Activated T-cell treated with anti-CD3 and anti-CD28 coated beads, Interleukin-2, amount 50 U/mL, for 1 hour (primary cell): Measurements from ENCODE around the gene BMPR1B.
"Not testable (repeated sequence)": the region's sequence is repeated elsewhere in the genome, so short reads cannot be mapped to it uniquely, and the experiment has no call there.

Experiments used
- DNase-seq: peaks from one replicate; pipeline ENCODE4 v3.0.0-alpha.2; 2020

Gene BMPR1B

DNA sequence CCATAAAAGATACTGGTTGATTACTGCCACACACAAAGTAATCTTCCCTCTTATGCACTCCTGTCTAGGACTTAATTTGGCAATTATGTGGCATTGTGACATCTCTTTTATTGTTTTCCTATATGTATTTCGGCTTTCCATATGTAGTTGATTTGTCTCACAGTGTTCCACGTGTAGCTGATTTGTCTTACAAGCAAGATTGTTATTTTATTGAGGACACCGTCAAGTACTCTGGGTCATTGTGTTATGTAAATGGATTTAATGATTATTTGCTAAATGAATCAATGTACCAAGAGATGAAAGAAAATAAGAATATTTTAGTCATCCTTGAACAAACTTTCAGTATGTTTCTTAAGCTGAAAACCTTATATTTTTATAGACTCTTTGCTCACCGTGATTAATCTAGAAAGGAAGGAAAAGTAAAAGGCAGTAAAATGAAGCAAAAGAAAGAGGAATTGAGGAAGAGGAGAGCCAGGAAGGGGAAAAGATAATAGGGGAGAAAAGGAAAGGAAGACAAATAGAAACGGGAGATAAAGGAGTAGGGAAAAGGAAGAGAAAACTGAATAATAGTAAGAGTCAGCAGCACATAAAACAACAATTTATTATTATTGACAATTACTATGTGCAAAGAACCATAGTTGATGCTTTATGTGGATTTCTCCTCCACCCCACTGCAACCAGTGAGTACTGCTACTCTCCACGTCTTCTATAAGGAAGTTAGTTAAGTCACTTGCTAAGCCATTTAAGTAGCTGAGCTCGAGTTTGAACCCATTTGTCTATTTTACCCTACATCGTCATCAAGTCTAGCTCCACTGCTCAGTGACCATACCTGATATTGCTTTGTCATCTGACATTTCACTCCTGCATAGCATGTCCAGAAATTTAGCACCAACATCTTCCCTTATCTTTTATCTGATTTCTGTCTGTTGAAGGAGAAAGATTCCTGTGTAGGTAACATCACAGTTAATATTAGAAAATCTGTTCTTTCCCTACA, 336.5 kb downstream of the BMPR1B start:
- no peak for DNase-seq

DNA sequence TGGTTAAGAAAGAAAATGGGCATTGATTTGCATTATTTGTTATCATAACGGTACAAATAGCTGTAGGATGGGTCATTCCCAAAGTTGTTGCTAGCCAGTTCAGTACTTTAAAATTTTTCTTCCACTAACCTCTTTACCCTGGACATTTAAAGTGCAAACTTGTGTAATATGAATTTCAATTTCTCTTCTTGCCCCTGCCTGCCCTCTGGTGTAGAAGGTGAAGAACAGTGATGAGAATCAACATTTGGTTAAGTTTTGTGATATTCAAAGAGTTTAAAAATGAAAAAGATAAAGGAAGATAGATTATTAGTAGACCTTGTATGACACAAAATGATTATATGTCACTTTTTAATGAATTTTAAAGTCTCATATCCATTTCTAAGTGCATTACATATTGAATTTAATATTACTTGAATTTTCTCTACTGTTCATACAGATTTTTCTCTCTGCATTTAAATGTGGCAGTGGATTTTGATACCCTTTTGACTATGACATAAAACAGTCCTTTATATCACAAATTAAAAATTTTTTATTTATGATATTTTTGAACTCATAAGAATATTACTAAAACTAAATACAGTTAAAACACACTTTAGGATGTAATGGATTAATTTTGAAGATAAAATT, 337.7 kb downstream of the BMPR1B start:
- no peak for DNase-seq

DNA sequence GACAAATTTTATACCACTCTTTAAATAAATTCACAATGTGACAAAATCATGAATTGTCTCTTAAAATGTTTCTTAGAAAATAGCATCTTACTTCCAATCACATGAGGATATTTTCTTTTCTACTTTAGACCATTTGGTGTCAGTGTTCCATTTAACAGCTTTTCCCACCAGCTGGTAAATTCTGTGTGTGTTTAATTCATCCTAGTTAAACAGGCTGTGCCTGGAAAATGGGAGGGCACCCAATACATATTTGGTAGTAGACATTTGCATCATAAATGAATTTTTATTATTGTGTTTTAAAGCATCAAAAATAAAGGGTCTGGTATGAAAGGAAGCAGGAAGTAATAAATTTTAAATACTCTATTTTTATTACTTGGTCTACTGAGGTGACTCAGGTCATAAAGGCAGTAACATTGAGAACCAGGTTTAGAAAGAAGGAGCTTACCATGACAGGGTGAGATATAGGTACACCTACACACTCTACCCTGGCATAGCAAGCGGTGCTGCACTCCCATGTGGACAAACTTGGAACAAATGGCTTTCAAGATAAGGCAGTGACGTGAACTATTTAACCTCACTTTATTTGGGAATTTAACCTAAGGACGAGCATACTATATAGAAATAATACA, 344.5 kb downstream of the BMPR1B start:
- DNase-seq: no peak

DNA sequence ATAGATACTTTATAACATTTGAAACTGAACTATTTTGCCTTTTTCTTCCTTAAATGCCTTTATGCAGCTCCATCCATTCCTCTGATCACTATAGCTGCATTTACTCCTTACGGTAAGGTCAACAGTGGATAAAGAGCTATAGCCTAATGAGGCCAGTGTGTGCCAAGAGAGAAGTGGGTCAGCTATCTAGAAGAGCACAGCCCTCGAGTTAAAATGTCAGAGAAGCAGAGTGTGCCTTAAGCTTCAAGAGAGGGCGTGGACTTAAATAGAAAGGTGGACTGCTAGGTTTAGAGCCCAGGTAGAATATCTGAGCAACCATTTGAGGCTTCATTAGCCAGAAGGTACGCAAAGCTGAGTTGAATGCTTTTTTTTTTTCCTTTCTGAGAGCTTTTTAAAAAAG, 347.4 kb downstream of the BMPR1B start:
- DNase-seq: no peak

DNA sequence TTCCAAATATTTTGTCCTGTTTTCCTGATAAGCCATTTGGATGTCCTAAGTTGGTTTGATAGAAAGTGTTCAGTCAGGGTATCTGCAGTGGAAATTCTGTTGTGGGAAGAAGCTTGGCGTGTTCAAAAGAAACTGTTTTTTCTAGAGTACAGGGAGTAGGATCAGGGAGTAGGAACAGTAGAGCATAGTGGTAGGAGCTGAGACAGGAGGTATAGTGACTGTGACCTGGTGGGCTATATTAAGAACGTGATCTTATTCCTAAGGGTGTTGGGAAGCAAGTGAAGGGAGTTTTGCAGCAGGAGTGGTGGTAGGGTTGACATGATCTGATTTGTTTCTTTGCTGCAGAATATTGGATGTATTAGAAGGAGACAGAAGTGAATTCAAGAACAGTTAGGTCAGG, 348.2 kb downstream of the BMPR1B start:
- no peak for DNase-seq

DNA sequence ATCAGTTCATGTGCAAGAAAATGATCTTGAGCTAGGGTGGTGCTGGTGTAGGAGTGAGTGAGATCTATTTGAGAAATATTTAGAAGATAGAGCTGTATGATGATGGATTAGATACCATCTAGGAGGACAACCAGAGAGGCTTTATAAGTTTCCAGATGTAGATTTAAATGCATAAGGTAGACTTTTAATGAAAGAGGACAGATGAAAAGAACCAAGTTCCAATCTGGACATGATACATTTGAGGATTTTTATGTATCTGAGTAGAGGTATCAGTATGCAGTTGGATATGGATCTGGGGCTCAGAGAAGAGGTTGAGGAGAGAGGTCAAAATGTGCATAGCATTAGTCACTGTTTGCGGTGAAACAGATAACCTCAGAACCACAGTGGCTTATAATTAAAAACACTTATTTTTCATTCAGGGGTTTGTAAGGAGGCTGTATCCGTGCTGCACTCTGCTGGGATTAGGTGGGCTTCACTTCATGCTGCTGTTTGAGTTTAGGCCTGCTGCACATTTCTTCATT, 348.7 kb downstream of the BMPR1B start:
- DNase-seq: no peak

DNA sequence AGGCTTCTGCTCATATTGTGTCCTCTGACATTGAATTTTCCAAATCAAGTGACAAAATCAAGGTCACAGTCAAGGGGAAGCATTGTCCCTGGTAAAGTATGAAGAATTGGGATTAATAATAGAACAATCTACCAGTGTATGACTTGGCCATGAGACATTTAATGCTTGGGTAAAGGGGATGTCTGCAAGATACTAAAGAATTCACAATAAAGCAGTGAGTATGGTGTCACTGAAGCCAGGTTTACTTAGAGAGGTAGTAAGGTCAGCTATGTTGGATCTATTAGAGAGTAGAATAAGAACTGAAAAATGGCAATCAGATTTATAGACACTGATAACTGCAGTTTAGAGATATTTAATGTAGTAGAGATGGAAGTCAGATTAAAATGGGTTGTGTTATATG, 349.2 kb downstream of the BMPR1B start:
- no peak for DNase-seq

DNA sequence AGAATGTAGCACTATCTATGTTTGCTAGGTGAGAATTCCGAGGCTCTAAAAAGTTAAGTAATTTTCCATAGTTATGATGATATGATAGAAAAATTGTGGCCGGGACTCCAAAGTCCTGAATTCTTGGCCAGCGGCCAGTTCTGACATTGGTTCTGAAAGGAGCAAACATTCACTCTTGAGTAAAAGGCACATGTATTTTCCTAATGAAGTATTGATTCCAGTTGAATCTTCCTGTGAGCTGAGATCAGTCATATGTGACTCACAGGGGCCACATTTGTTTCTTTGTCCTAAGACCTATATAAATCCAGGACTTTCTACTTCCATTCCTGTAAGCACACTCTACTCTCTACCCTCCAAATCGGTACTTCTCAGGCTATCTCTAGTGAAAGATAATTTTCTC, 349.9 kb downstream of the BMPR1B start:
- no peak for DNase-seq

DNA sequence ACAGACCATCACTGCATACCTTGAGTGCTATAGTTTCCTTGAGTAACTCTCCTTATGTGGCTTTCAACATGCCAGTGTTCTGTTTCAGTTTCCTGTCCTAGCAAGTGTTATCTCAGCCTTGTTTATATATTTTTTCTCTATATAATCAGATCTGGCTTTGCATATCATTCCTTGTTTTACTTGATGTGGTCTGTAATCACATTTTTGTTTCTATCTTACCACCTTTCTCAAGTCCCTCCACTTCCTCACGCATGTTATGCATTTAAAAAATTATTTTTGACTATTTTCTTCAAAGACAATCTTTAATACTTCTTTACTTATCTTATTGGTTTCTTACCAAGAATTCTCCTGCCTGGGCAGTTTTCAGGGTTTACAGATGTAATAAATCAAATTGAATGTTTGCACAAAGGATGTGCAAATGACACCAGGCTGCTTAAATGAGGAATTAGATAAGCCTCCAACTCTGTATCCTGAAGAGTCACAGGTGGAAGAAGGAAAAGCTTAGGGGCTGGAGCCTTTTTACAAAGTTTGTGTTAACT, 351.2 kb downstream of the BMPR1B start:
- no peak for DNase-seq

DNA sequence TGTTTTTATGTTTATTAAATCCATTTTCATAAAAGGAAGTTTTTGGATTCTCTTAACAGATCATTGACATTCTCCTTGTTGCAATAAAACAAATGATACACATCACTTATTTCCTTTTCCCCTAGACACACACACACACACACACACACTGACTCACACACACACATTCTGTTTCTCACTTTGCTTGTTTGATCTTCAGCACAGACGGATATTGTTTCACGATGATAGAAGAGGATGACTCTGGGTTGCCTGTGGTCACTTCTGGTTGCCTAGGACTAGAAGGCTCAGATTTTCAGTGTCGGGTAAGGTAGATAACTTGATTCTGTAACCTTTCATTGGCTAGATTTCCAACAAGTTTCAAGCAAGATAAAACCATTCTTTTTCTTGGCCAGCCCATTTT, 356.8 kb downstream of the BMPR1B start:
- DNase-seq: no peak

DNA sequence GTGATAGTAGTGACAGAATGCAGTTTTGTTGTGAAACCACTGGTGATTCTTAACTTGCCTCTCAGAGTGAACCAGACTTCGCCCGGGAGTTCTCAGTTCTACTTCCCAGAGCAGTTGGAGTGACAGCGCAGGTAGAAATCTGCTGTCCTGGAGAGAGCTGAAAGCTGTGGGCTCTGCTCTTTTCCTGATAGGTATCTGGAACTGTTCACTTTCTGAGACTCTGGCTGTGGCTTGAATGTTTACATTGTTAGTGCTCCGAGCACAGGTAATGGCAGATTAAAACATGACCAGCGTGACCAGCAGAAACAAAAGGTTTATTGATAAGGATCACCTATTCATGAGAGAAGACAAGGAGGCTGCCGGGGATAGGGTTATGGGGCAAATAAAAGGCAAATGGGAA, 360.7 kb downstream of the BMPR1B start:
- DNase-seq: no peak

DNA sequence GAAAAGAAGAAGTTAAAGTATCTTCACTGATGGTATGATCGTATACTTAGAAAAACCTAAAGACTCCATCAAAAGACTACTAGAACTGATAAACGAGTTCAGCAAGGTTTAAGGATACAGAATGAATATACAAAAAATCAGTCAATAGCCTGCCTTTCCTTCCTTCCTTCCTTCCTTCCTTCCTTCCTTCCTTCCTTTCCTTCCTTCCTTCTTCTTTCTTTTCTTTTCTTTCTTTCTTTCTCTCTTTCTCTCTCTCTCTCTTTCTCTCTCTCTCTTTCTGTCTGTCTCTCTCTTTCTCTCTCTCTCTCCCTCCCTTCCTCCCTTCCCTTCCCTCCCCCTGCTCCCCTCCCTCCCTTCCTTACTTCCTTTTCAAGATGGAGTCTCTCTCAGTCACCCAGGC, 362.7 kb downstream of the BMPR1B start:
- no peak for DNase-seq

DNA sequence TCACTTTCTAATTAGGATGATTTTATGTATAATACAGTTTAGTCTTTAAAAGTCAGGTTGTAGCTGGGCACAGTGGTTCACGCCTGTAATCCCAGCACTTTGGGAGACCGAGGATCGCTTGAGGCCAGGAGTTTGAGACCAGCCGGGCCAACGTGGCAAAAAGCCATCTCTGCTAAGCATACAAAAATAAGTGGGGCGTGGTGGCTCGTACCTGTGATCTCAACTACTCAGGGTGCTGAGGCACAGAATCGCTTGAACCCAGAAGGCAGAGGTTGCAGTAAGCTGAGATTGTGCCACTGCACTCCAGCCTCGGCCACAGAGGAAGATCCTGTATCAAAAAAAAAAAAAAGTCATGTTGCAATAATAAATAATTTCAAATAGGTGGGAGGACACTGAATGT, 364.2 kb downstream of the BMPR1B start:
- no peak for DNase-seq

DNA sequence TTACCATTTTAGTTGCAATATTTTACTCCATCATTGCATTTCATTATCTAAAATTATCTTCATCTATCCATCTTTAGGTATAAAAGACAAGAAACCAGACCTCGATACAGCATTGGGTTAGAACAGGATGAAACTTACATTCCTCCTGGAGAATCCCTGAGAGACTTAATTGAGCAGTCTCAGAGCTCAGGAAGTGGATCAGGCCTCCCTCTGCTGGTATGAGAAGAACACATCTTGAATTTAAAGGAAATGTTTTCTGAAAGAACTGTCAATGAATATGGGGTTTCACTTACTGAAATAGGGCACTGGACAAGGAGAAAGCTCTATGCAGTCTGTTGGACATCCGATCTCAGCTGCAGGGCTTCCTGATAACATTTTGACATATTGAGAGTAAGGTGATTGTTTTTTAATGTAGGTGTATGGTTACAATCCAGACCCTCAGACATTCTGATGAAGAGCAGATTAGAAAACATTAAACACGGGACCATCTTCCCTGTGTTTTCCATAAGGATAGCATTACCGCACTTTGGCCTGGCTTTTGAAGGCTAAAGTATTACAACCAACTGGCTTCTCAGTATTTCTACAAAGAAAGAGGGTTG, 367.2 kb downstream of the BMPR1B start:
- no peak for DNase-seq

DNA sequence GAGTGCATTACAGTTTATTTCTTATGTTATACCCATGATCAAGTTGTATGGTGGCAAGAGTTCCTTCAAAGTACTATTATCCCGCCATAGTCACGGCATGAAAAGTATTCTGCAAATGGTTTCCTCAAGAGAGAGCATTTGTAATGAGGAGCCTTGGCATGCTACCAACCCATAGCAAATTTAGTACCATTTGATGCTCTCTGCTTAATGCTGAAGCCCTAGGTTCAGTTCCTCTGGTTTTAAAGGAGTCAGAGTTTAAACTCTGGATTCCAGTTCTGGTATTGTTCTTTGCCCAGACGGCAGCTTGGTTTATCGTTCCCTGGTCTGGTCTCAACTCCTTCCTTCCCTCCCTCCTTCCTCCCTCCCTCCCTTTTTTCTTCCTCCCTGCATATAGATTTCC, 371.3 kb downstream of the BMPR1B start:
- DNase-seq: no peak

DNA sequence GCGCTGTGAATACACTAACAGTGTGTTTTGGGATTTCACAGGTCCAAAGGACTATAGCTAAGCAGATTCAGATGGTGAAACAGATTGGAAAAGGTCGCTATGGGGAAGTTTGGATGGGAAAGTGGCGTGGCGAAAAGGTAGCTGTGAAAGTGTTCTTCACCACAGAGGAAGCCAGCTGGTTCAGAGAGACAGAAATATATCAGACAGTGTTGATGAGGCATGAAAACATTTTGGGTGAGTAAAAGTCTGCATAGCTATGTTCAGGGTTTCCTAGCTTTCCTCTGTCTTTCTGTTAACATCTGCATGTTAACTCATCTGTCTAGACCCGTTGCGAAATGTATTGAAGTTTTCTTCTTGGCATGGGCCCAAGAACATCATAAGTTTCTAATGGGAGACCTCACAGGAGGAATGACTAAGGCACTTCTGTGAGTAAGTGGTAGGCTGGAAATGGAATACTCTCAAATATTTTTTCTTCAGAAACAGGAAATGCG, 372.1 kb downstream of the BMPR1B start:
- no peak for DNase-seq

DNA sequence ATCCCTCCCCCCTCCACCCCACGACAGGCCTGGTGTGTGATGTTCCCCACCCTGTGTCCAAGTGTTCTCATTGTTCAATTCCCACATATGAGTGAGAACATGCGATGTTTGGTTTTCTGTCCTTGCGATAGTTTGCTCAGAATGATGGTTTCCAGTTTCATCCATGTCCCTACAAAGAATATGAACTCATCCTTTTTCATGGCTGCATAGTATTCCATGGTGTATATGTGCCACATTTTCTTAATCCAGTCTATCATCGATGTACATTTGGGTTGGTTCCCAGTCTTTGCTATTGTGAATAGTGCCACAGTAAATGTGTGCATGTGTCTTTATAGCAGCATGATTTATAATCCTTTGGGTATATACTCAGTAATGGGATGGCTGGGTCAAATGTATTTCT, 376.3 kb downstream of the BMPR1B start:
- not testable (repeated sequence) for DNase-seq

DNA sequence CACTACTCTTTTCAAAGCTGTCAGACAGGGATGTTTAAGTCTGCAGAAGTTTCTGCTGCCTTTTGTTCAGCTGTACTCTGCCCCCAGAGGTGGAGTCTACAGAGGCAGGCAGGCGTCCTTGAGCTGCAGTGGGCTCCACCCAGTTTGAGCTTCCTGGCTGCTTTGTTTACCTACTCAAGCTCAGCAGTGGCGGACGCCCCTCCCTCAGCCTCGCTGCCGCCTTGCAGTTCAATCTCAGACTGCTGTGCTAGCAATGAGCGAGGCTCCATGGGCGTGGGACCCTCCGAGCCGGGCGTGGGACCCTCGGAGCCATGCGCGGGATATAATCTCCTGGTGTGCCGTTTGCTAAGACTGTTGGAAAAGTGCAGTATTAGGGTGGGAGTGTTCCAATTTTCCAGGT, 381.7 kb downstream of the BMPR1B start:
- not testable (repeated sequence) for DNase-seq

DNA sequence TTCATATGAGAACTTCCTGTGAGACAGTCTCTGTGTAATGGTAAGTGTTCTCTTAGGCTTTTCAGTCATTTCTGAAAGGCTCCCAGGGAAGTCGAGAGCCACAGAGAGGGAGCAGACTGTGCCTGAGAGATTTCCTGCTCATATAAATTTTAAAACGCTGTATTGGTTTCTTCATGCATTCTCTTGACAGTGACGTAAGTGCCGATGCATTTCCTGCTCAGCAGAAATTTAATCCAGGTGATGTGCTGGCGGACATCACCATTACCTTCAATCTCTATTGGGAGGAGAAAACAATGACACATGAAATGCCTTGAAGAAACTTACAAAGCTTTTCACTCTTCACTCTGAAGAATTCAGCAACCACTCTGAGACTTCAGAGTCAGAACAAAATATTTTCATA, 383.6 kb downstream of the BMPR1B start:
- no peak for DNase-seq

DNA sequence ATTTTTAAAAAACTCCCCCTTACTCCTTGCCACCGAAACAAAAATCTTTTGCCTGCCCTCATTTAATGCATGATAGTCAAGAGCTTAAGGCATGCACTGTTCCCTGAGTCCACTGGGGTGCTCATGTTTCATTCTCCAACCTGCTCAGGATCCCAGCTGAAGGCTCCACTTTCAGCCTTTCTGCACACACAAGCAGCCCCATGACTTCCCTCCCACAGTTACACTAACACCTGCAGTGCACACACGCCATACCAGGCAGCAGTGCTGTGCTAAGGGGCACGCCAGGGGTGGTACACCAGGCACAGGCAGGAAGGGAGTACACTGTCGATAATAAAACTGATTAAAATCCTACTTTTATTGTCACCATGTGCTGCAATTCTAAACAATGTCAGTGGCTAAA, 385.2 kb downstream of the BMPR1B start:
- no peak for DNase-seq

DNA sequence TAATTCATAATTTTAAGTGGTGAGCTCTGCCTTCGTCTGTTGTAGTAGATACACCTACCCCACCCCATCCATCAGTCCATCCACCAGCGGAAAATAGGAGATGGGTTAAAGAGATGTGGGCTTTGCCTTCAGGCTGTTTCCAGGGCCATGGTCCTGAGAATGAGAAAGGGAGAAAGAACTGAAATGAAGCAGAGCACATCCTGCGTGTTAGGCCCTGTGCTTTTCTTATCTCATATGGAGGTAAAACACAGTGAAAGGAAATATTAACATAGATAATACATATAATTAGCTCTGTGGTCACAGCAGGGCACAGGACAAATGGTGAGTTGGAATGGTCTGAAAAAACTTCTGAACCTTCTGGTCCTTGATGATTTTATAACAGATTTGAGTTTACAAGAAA, 393.5 kb downstream of the BMPR1B start:
- DNase-seq: no peak

DNA sequence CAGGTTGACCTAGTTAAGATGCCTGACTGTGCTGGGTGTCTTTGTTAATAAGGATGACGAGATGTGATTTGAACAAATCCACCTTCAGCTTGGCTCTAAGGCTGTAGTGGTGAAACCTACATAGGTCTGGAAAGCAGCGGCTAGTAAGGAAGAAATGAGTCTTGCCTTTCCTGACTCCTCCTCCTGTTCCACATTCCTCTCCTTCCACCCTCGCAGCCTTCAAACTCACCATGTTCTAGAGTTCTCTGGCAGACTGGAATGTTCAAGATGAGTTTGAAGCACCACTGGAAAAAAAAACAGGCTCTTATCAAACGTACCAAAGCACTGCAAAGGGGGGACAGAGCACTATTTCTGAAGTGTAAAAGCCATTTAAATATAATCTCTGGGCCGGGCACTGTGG, 395.4 kb downstream of the BMPR1B start:
- no peak for DNase-seq
